ENCODE results near the gene KDM5A.

DNA sequence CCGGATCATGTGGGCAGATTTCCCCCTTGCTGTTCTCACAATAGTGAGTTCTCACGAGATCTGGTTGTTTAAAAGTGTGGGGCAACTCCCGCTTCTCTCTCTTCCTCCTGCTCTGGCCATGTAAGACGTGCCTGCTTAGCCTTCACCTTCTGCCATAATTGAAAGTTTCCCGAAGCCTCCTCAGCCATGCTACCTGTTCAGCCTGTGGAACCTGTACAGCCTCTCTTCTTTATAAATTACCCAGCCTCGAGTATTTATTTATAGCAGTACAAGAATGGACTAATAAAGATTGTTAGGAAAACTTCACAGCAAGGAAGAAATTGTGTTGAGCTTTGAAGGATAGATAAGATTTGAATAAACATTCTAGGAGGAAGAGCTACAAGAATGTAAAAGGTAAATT is 52.1 kb downstream of the KDM5A start:
- TF ChIP-seq CTCF (IDR thresholded peaks at IDR 0.05) (no peak), PHF8 (IDR thresholded peaks at IDR 0.05; ENCODE audit: borderline replicate concordance, low read depth) (no peak)
